22Rv1 (cell line): Measurements from ENCODE around the gene ARID1B.

Experiments
- H3K27ac ChIP-seq: fragments of 450-650 bp; 2 replicates; pipeline ENCODE4 v1.5.1; 2017
- CTCF ChIP-seq: fragments of 450-650 bp; IDR thresholded peaks from 2 replicates; pipeline ENCODE4 v1.5.1; 2017; ENCODE audit warnings: mild to moderate bottlenecking
- ZFX ChIP-seq: fragments of 450-650 bp; IDR thresholded peaks from 2 replicates; pipeline ENCODE4 v1.6.1; 2017; ENCODE audit warnings: antibody characterized with exemption, borderline replicate concordance

Gene ARID1B

GRCh38 chr6:156760377-156760776, 16.8 kb upstream of the ARID1B start:
- H3K27ac ChIP-seq: no peak overlapping the region
- TF ChIP-seq CTCF: no peak
- no peak for TF ChIP-seq ZFX

- H3K27ac ChIP-seq: no peak overlapping the region
- no peak for TF ChIP-seq ZFX
- no peak for TF ChIP-seq CTCF
These were observed 14.6 kb upstream of the ARID1B start for GRCh38 chr6:156762547-156762946.

GRCh38 chr6:156765117-156765516, 12.1 kb upstream of the ARID1B start:
- TF ChIP-seq ZFX: no peak
- no peak for TF ChIP-seq CTCF
- no peak overlapping the region for H3K27ac ChIP-seq

DNA sequence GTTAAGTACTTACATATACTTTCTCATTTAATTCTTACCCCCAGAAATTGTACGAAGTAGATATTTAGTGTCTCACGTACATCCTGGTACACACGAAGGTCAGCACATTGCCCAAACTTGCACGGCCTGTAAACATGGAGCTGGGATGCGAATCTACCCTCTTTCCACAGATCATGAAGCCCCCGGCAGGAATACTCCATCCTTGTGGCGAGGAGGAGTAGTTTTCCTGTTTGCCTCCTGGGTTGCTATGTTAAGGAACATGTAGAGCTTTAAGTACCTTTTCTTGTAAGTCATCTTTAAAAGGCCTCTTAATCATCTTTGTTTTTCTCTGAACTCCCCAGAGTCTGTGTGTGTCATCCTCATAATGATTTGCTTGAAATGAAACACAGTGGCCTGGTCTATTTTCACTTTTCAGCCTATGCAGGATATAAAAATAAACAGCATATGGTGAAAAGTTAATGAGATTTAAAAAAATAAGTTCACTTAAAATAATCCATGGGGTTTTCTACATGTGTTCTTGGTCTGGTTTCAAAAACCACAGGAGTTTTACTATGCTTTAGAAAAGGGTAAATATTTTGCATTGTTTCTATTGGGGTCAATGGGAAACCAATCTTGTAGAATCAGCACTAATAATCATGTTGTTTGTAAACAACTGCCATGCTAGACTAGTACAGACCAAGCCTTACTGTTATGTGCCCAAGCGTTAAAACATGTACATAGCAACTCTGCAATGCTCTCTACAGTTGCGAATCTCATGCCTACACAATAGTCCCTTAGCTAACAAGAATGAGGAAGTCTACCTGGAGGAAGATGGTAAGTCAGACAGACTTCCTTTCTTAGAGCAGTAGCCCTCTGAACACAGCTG, 9.3 kb upstream of the ARID1B start:
- H3K27ac ChIP-seq: no peak overlapping the region
- no peak for TF ChIP-seq ZFX
- no peak for TF ChIP-seq CTCF

- TF ChIP-seq ZFX (no peak), CTCF (no peak)
- no peak overlapping the region for H3K27ac ChIP-seq
These were observed 6.1 kb upstream of the ARID1B start for GRCh38 chr6:156771047-156771446.

GRCh38 chr6:156771761-156772160, 5.4 kb upstream of the ARID1B start:
- TF ChIP-seq ZFX (no peak), CTCF (no peak)
- H3K27ac ChIP-seq: no peak overlapping the region

GRCh38 chr6:156773476-156773875, 3.7 kb upstream of the ARID1B start:
- H3K27ac ChIP-seq: no peak overlapping the region
- TF ChIP-seq CTCF (no peak), ZFX (no peak)
